Breast epithelium (tissue), 3 donors: Measurements from ENCODE around the gene INVS.
"Not testable (repeated sequence)": the region's sequence is repeated elsewhere in the genome, so short reads cannot be mapped to it uniquely, and the experiment has no call there.

ENCODE experiments used
- CTCF ChIP-seq, 3 donors: fragments of 450-650 bp; IDR thresholded peaks; one replicate each; pipeline ENCODE4 v1.5.1; 2016 to 2017; ENCODE audit warnings: antibody characterized with exemption in 3 of 3, mild to moderate bottlenecking in 3 of 3, moderate library complexity in 3 of 3
- POLR2A ChIP-seq: fragments of 450-650 bp; IDR thresholded peaks from one replicate; pipeline ENCODE4 v1.6.1; 2016; ENCODE audit warnings: antibody characterized with exemption, mild to moderate bottlenecking, moderate library complexity

- TF ChIP-seq CTCF (IDR thresholded peaks at IDR 0.05); POLR2A: not testable (repeated sequence)
Observed at GRCh38 chr9:100145167-100145934, 46.3 kb downstream of the INVS start.
